Measurements from ENCODE around the gene MIOX.

DNA sequence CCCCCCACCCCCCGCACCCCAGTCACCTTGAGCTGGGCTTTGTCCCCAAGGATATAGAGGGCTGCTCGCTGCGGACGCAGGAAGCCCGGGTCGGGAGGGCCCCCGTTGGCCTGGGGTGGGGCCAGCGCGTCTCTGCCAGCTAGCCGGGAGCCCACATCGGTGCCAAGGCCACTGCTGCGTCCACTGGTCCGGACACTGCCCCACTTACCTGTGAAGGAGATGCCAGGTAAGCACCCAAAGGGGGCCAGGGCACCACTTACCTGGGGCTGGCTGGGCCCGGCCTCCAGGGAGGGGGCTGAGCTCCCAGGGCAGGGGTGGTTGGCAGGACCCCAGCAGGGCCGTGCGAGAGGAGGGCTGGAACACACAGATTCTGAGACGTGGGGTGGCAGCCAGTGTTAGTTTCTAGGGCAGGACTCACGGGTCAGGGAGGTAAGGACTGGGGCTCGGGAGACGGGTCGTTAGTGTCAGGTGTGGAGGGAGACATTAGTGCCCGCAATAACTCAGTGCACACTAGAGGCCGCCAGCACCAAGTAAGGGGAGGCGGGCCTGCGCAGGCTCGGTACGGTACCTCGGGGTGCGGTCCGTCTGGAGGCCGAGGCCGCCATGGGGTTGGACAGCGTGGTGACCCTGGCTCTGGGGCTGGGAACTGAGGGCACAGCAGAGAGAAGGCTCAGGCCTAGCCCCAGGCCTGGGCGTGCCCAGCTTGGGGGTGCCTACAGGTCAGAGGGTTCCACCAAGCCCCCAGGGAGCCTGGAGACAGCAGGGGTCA is 30.0 kb upstream of the MIOX start:
- TF ChIP-seq POLR2AphosphoS5 (IDR thresholded peaks at IDR 0.05; ENCODE audit: low read depth) (no peak), REST (IDR thresholded peaks at IDR 0.05; ENCODE audit: unreplicated experiment) (no peak), CTCF (conservative IDR thresholded peaks at IDR 0.05; ENCODE audit: low read depth in 2 of 2) (peak; percentile 48 to 71), ZNF114 (CRISPR knock-in tag; IDR thresholded peaks at IDR 0.05) (no peak), EZH2 (IDR thresholded peaks at IDR 0.05; ENCODE audit: low read depth, unreplicated experiment) (no peak), EZH2phosphoT487 (IDR thresholded peaks at IDR 0.05; ENCODE audit: unreplicated experiment) (no peak), NANOG (IDR thresholded peaks at IDR 0.05; ENCODE audit: borderline replicate concordance) (no peak), CREB1 (CRISPR knock-in tag; IDR thresholded peaks at IDR 0.05; ENCODE audit: low read depth) (no peak), STAT1 (IDR thresholded peaks at IDR 0.05; ENCODE audit: unreplicated experiment) (no peak), JUNB (IDR thresholded peaks at IDR 0.05; ENCODE audit: unreplicated experiment) (no peak), ZNF331 (CRISPR knock-in tag; IDR thresholded peaks at IDR 0.05; ENCODE audit: low read depth) (no peak)
- TF ChIP-seq, protein P1, sequence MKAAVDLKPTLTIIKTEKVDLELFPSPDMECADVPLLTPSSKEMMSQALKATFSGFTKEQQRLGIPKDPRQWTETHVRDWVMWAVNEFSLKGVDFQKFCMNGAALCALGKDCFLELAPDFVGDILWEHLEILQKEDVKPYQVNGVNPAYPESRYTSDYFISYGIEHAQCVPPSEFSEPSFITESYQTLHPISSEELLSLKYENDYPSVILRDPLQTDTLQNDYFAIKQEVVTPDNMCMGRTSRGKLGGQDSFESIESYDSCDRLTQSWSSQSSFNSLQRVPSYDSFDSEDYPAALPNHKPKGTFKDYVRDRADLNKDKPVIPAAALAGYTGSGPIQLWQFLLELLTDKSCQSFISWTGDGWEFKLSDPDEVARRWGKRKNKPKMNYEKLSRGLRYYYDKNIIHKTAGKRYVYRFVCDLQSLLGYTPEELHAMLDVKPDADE (IDR thresholded peaks at IDR 0.05): no peak
